ENCODE results near the gene DNAH11.

The DNAH11 gene

GRCh38 chr7:21754963-21755362 is 212.1 kb downstream of the DNAH11 start:
- Mint-ChIP-seq H3K36me3 (ENCODE audit: low read depth) (no peaks in the 10 kb centered on the region), H3K27me3 (ENCODE audit: low read depth) (no peaks in the 10 kb centered on the region), H3K4me1 (no peaks in the 10 kb centered on the region), H3K9me3 (no peaks in the 10 kb centered on the region), H3K4me3 (no peak overlapping the region), H3K27ac (no peak overlapping the region)
- TF ChIP-seq, protein P1, sequence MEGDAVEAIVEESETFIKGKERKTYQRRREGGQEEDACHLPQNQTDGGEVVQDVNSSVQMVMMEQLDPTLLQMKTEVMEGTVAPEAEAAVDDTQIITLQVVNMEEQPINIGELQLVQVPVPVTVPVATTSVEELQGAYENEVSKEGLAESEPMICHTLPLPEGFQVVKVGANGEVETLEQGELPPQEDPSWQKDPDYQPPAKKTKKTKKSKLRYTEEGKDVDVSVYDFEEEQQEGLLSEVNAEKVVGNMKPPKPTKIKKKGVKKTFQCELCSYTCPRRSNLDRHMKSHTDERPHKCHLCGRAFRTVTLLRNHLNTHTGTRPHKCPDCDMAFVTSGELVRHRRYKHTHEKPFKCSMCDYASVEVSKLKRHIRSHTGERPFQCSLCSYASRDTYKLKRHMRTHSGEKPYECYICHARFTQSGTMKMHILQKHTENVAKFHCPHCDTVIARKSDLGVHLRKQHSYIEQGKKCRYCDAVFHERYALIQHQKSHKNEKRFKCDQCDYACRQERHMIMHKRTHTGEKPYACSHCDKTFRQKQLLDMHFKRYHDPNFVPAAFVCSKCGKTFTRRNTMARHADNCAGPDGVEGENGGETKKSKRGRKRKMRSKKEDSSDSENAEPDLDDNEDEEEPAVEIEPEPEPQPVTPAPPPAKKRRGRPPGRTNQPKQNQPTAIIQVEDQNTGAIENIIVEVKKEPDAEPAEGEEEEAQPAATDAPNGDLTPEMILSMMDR (IDR thresholded peaks at IDR 0.05; ENCODE audit: unreplicated experiment in 3 of 3), result no peak

DNA sequence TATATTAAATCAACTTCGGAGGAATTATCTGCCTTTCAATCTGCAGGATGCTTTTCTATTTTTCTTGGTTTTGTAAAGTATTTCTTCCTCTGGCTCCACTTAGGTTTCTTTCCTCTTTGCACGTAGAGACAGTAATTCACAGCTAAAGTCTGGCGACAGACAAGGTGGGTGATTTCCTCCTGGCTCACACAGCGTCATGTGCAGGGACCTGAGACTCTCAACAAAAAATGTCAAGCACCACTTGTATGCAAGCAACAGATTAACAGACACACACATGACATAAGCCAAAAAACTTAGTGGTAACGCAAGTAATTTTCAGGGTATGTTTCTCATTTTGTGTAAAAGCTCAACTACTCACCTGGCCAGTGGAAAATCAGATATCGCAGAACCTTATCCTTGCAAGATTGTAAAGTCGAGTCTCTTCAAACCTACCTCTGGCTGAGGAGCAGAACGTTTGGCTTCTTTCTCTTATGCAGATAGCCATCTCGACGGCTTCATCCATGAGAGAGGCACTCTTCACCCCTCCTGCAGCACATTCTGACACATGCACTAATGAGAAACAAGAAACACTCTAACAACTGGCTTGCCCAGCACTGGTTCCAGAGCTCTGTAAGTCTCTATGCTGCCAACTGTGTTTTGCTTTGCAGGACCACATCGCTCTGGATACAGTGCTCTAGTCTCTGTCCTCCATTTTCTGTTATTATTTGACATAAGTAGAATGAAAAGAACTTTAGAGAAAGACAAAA is 214.9 kb downstream of the DNAH11 start:
- no peaks in the 10 kb centered on the region for H3K27me3 Mint-ChIP-seq (ENCODE audit: low read depth)
- no peaks in the 10 kb centered on the region for H3K36me3 Mint-ChIP-seq (ENCODE audit: low read depth)
- H3K27ac Mint-ChIP-seq, result no peak overlapping the region
- no peaks in the 10 kb centered on the region for H3K4me1 Mint-ChIP-seq
- H3K4me3 Mint-ChIP-seq, result no peak overlapping the region
- no peaks in the 10 kb centered on the region for H3K9me3 Mint-ChIP-seq
- TF ChIP-seq, protein P1 (IDR thresholded peaks at IDR 0.05; ENCODE audit: unreplicated experiment in 3 of 3), result no peak

GRCh38 chr7:21758286-21758685 is 215.4 kb downstream of the DNAH11 start:
- H3K27ac Mint-ChIP-seq, result no peak overlapping the region
- H3K4me1 Mint-ChIP-seq, result no peaks in the 10 kb centered on the region
- no peaks in the 10 kb centered on the region for H3K27me3 Mint-ChIP-seq (ENCODE audit: low read depth)
- TF ChIP-seq, protein P1 (IDR thresholded peaks at IDR 0.05; ENCODE audit: unreplicated experiment in 3 of 3), result no peak
- H3K9me3 Mint-ChIP-seq, result no peaks in the 10 kb centered on the region
- H3K4me3 Mint-ChIP-seq, result no peak overlapping the region
- no peaks in the 10 kb centered on the region for H3K36me3 Mint-ChIP-seq (ENCODE audit: low read depth)

DNA sequence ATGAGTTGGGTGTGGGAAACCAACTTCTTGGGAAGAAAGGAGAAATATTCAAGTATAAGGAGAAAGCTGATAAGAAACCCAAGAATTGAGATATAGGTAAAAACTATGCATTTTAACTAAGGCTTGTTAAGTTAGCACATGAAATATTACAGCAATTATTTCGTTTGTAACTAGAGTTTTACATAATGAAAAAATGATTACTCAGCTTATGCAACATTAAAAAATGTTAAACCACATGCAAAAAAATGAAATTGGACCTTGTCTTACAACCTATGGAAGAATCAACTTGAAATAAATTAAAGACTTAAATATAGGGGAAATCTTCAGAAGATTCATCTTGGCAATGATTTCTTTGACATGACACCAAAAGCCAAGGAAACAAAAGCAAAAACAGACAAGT is 219.6 kb downstream of the DNAH11 start:
- H3K27ac Mint-ChIP-seq, result no peak overlapping the region

GRCh38 chr7:21763818-21764217 is 221.0 kb downstream of the DNAH11 start:
- Mint-ChIP-seq H3K4me3 (no peak overlapping the region), H3K36me3 (ENCODE audit: low read depth) (no peaks in the 10 kb centered on the region), H3K4me1 (peaks cover 6% of the 10 kb centered on the region), H3K27ac (no peak overlapping the region), H3K27me3 (ENCODE audit: low read depth) (peaks cover 32% of the 10 kb centered on the region), H3K9me3 (no peaks in the 10 kb centered on the region)
- TF ChIP-seq, protein P1 (IDR thresholded peaks at IDR 0.05; ENCODE audit: unreplicated experiment in 3 of 3), result no peak

More for the DNA sequence above, 219.6 kb downstream of the DNAH11 start:
- Mint-ChIP-seq H3K36me3 (ENCODE audit: low read depth) (no peaks in the 10 kb centered on the region), H3K4me1 (peaks cover 6% of the 10 kb centered on the region), H3K27me3 (ENCODE audit: low read depth) (peaks cover 22% of the 10 kb centered on the region), H3K4me3 (no peak overlapping the region), H3K9me3 (no peaks in the 10 kb centered on the region)
- TF ChIP-seq, protein P1 (IDR thresholded peaks at IDR 0.05; ENCODE audit: unreplicated experiment in 3 of 3), result no peak

DNA sequence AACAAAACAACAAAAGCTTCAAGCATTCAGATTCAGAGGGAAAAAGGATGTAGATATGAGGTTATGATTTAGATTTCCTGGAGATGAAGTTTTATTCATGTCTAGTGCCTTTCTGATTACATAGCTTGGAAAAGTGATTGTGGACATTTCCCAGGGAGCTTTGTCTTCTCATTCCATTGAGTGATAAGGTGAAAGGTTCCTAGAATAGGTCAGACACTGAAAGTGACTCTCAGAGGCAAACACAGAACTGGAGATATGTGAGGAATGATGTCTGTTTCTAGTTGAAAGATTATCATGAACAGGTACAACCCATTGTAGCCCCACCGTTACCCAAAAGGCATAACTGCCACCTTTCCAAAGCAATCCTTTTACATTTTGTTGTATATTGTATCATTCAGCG is 223.4 kb downstream of the DNAH11 start:
- H3K36me3 Mint-ChIP-seq (ENCODE audit: low read depth), result no peaks in the 10 kb centered on the region
- TF ChIP-seq, protein P1 (IDR thresholded peaks at IDR 0.05; ENCODE audit: unreplicated experiment in 3 of 3), result no peak
- H3K27me3 Mint-ChIP-seq (ENCODE audit: low read depth), result peaks cover 39% of the 10 kb centered on the region
- H3K4me3 Mint-ChIP-seq, result no peak overlapping the region
- peaks cover 6% of the 10 kb centered on the region for H3K4me1 Mint-ChIP-seq
- no peak overlapping the region for H3K27ac Mint-ChIP-seq
- H3K9me3 Mint-ChIP-seq, result no peaks in the 10 kb centered on the region

Measured in nephron (organoid).